ENCODE measurements around the gene DCLK1.
"Not testable (repeated sequence)": the region's sequence is repeated elsewhere in the genome, so short reads cannot be mapped to it uniquely, and the experiment has no call there.

DNA sequence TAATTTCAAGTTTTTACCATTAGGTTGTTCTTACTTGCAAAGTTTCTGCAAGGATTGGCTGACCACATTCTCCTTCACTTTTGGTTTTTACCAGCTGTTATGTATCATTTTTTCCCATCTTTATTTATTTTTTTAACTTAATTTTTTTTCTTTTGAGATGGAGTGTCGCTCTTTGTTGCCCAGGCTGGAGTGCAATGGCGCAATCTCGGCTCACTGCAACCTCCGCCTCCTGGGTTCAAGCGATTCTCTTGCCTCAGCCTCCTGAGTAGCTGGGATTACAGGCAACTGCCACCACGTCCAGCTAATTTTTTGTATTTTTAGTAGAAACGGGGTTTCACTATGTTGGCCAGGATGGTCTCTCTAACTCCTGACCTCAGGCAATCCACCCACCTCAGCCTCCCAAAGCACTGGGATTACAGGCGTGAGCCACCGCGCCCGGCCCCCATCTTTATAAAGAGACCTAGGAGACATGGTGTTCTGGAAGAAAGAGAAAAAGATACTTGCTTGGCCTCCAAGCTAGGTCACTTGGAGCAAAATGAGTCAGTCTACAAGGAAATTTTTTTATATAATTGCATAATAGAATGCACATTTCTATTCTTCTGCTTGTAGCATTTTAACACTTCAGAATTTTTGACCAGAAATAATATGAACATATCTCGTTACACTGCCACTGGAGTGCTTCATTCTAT is 60.5 kb downstream of the DCLK1 start:
- TF ChIP-seq BHLHE40 (IDR thresholded peaks at IDR 0.05; ENCODE audit: borderline replicate concordance); ZNF384 (IDR thresholded peaks at IDR 0.05); SUZ12 (IDR thresholded peaks at IDR 0.05); ARNT (IDR thresholded peaks at IDR 0.05); ELF4 (IDR thresholded peaks at IDR 0.05); SP1 (IDR thresholded peaks at IDR 0.05); HDGF (IDR thresholded peaks at IDR 0.05; ENCODE audit: borderline replicate concordance); CTBP1 (IDR thresholded peaks at IDR 0.05; ENCODE audit: borderline replicate concordance); L3MBTL2 (conservative IDR thresholded peaks at IDR 0.05); LEF1 (IDR thresholded peaks at IDR 0.05; ENCODE audit: borderline replicate concordance); NFRKB (IDR thresholded peaks at IDR 0.05); FOXA1 (IDR thresholded peaks at IDR 0.05); FOXM1 (IDR thresholded peaks at IDR 0.05; ENCODE audit: borderline replicate concordance): not testable (repeated sequence)
- TF ChIP-seq, protein P1, sequence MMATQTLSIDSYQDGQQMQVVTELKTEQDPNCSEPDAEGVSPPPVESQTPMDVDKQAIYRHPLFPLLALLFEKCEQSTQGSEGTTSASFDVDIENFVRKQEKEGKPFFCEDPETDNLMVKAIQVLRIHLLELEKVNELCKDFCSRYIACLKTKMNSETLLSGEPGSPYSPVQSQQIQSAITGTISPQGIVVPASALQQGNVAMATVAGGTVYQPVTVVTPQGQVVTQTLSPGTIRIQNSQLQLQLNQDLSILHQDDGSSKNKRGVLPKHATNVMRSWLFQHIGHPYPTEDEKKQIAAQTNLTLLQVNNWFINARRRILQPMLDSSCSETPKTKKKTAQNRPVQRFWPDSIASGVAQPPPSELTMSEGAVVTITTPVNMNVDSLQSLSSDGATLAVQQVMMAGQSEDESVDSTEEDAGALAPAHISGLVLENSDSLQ (IDR thresholded peaks at IDR 0.05) = not testable (repeated sequence)

Data from HEK293T (cell line).